ENCODE results near the gene PRKG1.

DNA sequence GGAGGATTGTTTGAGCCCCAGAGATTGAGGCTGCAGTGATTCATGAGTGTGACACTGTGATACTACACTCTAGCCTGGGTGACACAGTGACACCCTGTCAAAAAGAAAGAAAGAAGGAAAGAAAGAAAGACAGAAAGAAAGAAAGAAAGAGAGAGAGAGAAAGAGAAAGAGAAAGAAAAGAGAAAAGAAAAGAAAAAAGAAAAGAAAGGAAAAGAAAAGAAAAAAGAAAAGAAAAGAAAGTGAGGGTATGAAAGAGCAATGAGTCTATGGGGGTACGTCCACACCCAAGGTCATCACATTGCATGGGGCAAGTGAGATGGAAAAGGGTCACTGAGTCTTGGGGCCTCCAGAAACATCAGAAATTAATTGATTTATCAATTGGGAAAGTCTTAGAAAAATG is 760.3 kb downstream of the PRKG1 start:
- TF ChIP-seq EZH2 (IDR thresholded peaks at IDR 0.05; ENCODE audit: low read length, missing control alignments), result no peak
- TF ChIP-seq, protein P1, sequence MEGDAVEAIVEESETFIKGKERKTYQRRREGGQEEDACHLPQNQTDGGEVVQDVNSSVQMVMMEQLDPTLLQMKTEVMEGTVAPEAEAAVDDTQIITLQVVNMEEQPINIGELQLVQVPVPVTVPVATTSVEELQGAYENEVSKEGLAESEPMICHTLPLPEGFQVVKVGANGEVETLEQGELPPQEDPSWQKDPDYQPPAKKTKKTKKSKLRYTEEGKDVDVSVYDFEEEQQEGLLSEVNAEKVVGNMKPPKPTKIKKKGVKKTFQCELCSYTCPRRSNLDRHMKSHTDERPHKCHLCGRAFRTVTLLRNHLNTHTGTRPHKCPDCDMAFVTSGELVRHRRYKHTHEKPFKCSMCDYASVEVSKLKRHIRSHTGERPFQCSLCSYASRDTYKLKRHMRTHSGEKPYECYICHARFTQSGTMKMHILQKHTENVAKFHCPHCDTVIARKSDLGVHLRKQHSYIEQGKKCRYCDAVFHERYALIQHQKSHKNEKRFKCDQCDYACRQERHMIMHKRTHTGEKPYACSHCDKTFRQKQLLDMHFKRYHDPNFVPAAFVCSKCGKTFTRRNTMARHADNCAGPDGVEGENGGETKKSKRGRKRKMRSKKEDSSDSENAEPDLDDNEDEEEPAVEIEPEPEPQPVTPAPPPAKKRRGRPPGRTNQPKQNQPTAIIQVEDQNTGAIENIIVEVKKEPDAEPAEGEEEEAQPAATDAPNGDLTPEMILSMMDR (conservative IDR thresholded peaks at IDR 0.05 in 1 of 2, IDR thresholded peaks at IDR 0.05 in 1 of 2; ENCODE audit: low read depth in 1 of 2, low read length in 2 of 2), result no peak
